HG02981 (cell line): ENCODE data around the gene KCNIP4.

Source experiments
- ATAC-seq: cut with Tn5 transposase; IDR thresholded peaks from one replicate; pipeline ENCODE4 v1.9.1; 2021; ENCODE audit warnings: mild to moderate bottlenecking, moderate library complexity; ENCODE audit not compliant: unreplicated experiment

The KCNIP4 gene

GRCh38 chr4:20890761-20891160 lies 1057.8 kb downstream of the KCNIP4 start:
- ATAC-seq = no peak

DNA sequence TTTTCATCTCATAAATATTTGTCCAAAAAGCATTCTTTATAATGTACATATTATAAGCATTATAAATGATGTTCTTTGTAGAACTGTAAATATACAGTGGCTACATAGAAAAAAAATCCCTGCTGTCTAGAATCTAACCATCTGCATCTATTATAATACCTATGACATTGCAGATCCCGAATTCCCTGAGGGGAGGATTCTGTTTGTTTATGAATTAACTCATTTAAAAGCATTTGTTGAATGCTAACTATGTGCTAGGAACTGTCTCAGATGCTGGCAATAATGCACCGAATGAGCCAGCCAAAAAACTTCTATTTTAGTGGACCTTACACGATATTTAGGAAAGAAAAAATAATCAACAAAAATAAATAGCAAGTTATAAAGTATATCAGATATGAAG lies 1058.7 kb downstream of the KCNIP4 start:
- ATAC-seq = no peak

DNA sequence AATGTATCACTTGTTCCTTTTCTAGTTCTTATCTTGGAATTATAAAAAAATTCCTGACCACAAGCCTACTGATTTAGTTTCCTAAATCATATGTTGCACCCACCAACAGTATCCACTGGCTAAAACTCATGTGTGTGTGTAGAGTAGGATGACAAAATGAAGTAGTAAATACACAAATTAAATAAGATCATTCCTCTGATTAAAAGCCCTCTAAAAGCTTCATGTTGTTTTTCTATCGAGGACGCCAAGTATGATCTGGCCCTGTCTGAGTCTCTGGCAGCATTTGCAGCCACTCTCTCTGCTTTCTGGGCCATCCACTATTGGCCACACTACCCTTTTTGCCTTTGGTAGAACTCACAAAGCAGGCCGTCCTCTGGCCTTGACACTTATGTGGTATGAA lies 1064.9 kb downstream of the KCNIP4 start:
- ATAC-seq = no peak

- ATAC-seq = no peak
These were observed 1065.3 kb downstream of the KCNIP4 start for GRCh38 chr4:20883231-20883630.

GRCh38 chr4:20882500-20882899 lies 1066.1 kb downstream of the KCNIP4 start:
- no peak for ATAC-seq

- ATAC-seq = no peak
These were observed 1066.9 kb downstream of the KCNIP4 start for GRCh38 chr4:20881658-20882057.

- ATAC-seq = no peak
These were observed 1069.8 kb downstream of the KCNIP4 start for GRCh38 chr4:20878806-20879205.

DNA sequence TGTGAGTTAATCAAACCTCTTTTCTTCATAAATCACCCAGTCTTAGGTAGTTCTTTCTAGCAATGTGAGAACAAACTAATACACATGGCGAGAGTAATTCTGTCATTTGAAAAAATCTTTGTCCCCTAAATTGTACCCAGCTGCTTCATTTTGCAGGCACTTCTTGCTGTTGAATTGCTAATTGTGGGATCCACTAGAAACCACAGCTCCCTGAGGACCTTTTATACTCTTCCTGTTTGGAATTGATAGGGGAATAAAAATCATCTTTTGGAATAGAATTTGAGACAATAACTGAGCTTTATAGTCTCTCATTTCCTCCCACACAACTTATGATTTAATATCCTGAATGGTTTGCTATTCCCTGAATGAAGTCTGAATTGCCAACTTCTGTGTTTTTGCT lies 1078.1 kb downstream of the KCNIP4 start:
- no peak for ATAC-seq

DNA sequence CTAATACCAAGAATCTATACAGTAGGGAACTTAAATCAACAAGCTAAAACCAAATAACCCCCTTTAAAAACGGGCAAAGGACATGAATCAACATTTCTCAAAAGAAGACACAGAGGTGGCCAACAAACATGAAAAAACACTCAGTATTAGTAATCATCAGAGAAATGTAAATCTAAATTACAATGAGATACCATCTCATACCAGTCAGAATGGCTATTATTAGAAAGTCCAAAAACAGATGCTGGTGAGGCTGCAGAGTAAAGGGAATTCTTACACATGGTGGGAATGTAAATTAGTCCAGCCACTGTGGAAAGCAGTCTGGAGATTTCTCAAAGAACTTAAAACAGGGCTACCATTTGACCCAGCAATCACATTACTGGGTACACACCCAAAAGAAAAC lies 1080.5 kb downstream of the KCNIP4 start:
- ATAC-seq = no peak

GRCh38 chr4:20860878-20861277 lies 1087.7 kb downstream of the KCNIP4 start:
- no peak for ATAC-seq

GRCh38 chr4:20859097-20859781 lies 1089.3 kb downstream of the KCNIP4 start:
- ATAC-seq = no peak

GRCh38 chr4:20857081-20857480 lies 1091.5 kb downstream of the KCNIP4 start:
- no peak for ATAC-seq

DNA sequence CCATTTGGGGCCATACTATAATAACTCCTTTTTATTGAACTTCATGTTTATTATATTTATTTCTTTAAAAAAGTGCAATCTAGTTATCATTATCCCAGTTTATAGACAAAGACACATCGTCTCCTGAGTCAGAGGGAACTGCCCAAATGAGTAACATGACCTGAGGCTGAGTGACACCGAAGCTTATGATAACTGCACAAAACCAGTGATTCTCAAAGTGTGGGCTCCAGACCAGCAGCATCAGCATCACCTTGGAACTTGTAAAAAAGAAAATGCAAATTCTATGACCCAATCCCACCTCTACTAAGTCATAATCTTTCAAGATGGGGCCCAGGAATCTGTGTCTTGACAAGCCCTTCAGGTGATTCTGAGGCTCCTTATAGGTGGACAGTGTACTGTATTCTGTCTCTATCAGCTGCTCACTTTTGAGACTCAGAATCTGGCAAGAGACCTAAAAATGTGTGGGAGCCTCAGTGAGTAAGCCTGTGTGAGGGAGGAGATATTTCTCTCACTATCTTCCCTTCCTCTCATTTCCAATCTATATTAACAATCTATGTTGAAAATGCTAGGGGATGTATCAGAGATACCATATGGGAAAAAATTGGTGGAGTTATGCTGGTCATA lies 1101.3 kb downstream of the KCNIP4 start:
- no peak for ATAC-seq

DNA sequence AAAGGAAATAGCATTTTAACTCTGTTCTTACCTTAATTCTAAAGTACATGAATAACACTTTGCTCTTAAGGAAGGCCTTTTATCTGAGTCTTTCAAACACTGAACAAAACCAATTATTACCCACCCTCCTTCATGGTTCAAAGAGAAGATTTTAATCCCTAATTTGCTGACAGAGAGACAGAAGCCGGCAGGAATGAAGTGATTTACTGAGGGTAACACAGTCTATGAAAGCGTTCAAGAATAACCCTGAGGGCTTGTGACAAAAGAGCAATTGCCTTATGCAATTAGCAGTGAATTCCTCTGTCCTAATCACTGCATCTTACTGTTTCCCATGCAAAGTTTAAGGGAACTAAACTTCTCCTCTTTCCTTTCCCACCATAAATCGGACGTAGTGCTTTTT lies 1104.3 kb downstream of the KCNIP4 start:
- no peak for ATAC-seq

GRCh38 chr4:20840648-20841190 lies 1107.9 kb downstream of the KCNIP4 start:
- no peak for ATAC-seq

- ATAC-seq = no peak
These were observed 1108.6 kb downstream of the KCNIP4 start for GRCh38 chr4:20839957-20840356.

DNA sequence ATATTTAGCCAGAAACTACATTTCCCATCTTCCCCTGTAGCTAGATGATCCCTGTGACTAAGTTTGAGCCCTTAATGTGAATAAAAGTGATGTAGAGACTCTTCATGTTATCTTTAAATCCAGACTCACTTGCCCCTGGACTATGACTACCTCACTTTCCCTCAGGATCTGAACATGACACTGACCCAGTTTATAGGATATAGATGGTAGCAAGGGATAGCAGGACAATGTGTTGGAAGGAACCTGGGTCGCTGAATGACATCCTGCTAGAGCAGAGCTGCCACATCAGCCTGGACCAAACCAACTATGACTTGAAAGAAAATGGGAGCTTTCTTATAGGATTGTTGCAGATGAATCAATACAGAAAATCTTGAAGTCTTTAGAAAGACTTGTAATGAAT lies 1110.1 kb downstream of the KCNIP4 start:
- no peak for ATAC-seq

DNA sequence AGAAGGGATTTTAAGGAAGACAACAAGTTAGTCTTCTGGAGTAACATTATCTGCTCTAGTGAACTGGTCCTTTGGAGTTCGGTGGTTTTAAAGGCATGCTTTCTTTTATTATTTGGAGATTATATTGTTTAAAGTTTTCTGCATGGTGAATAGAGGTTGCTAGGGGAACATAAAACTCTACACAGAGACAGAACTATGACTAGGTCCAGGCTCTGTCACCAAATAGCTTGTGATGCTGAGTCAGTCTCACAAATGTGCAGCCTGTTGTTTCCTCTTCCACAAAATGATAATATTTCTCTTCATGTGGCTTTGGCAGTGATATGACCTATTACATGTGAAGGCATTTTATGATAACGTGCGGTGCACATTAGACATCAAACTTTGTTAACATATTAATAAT lies 1115.7 kb downstream of the KCNIP4 start:
- ATAC-seq = no peak

GRCh38 chr4:20831746-20832145 lies 1116.8 kb downstream of the KCNIP4 start:
- no peak for ATAC-seq

DNA sequence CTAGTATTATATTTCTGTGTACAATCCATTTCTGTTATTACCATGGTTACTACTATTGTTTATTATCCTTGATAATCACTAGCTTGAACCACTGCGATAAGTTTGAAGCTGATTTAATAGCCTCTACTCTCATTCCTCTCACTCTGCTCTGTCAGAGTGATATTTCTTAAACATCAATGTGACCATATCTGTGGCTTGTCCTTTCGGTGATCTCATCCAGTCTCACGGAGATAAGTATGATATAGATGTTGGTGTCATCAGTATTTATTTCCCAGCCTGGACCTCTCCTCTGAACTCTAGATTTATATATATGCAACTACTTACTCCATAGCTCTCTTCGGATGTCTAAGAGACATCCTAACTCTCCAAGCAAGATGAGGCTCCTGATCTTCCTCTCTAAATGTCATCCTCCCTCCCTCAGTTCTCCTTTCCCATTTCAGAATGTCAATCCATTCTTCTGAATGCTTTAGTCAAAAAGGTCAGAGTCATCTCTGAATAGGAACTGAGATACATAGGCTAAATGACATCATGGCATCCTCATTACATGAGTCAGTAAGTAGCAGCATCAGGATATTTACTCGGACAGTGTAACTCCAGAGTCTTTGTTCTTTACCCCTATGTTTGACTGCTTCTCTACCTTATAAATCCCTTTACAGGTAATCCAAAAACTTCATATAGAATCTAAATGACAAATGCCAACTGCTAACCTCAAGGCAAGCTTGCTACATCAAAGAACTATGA lies 1118.8 kb downstream of the KCNIP4 start:
- ATAC-seq = no peak

DNA sequence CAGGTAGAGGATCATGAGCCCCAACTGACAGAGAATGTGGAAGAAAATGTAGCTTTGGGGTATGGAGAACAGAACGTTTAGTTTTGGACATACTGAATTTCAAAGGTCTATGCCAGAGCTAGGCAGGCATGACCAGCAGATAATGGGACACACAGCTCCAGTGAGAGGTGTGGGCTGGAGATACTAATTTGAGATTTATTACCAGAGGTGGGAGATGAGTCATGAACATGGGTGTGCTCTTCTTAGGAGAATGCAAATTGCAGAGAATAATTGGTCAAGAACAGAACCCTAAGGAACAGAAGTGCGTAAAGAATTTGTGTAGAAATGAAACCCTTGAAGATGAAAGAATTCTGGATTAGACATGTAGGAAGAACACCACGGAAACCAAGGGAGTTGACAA lies 1123.1 kb downstream of the KCNIP4 start:
- ATAC-seq = no peak

- ATAC-seq = no peak
These were observed 1132.3 kb downstream of the KCNIP4 start for GRCh38 chr4:20816287-20816686.
